ENCODE data around the gene ZNF319. TPM values are rescaled to one million over a fixed set of nuclear protein-coding genes. Genes with fewer than 3 reads are reported as not detected.
A peak's percentile ranks its signal among the peaks of the same experiment; 100 is the strongest.

ZNF319 gene
- total and polyA plus RNA-seq, 2 of the 13 experiments (the other 11 are each of a cell fraction or from before 2014, with no cell fraction given): 2.4 to 3.6 TPM

- no peak for DNase-seq (ENCODE audit: low spot score)
- no peak for TF ChIP-seq KDM4B (CRISPR knock-in tag; IDR thresholded peaks at IDR 0.05)
- TF ChIP-seq ZNF282 (IDR thresholded peaks at IDR 0.05; ENCODE audit: partially characterized antibody): no peak
- TF ChIP-seq ZNF629 (CRISPR knock-in tag; conservative IDR thresholded peaks at IDR 0.05): peak; percentile 68; the same call in 1 of the 2 replicates
- Histone ChIP-seq H4K20me1 (ENCODE audit: insufficient read depth, low read length) (no peaks in the 10 kb centered on the region), H3K36me3 (replicated peaks in 1 of 2; ENCODE audit: control insufficient read depth in 1 of 2, insufficient read depth in 2 of 2, low read length in 2 of 2) (no peaks in the 10 kb centered on the region; a peak in 2 of 5 replicates), H3K27me3 (ENCODE audit: control insufficient read depth in 1 of 2, insufficient read depth in 2 of 2, low read length in 2 of 2) (peaks cover 3 to 13% of the 10 kb centered on the region in 2 experiments; a peak in 2 of 5 replicates), H3K4me2 (ENCODE audit: low read depth, low read length) (no peak overlapping the region), H3K9me3 (ENCODE audit: low read length) (no peaks in the 10 kb centered on the region), H3K9ac (ENCODE audit: insufficient read depth, low read depth, low read length) (no peak overlapping the region), H3K79me2 (ENCODE audit: insufficient read depth, low read length) (no peaks in the 10 kb centered on the region), H2AFZ (ENCODE audit: low read length) (no peak overlapping the region), H3K4me1 (ENCODE audit: insufficient read depth, low read length) (peaks cover 21% of the 10 kb centered on the region), H3K4me3 (replicated peaks in 1 of 3; ENCODE audit: insufficient read depth in 1 of 3, low read depth in 2 of 3, low read length in 3 of 3) (no peak overlapping the region), H3K27ac (ENCODE audit: extremely low read length, insufficient read depth, low read length) (no peak overlapping the region)
- no peak for FAIRE-seq
- intact Hi-C loops (cut with micrococcal nuclease; ENCODE audit: unreplicated experiment): no loop called here
- ATAC-seq: no peak
- ChIA-PET CTCF (ENCODE audit: low intra/inter-chr PET ratio, low total read pairs) (no interaction called here), POLR2A (interaction anchor here (0.9 to 2.3 kb wide), 2 partner anchors 17 to 25 kb away, joined by 3 to 7 read pairs; no protein-coding TSS in a partner anchor)
- in situ Hi-C loops (cut with HindIII; ENCODE audit: extremely low pct_ligation_motif_present, low pct_unique_long_range_greater_than_20kb): no loop called here
- 59% methylated on average over 15 of the region's 17 CpGs for WGBS (ENCODE audit: low lambda C conversion rate)
- no TSS peak for BruUV-seq (replicated peaks)
These were observed 49.0 kb upstream of the ZNF319 start for GRCh38 chr16:58049232-58050185.

- no peak for ATAC-seq
- H3K27me3 ChIP-seq (ENCODE audit: control insufficient read depth in 1 of 2, insufficient read depth in 2 of 2, low read length in 2 of 2): peaks cover 3 to 13% of the 10 kb centered on the region in 2 experiments; a peak in 2 of 5 replicates
- WGBS (ENCODE audit: low lambda C conversion rate): 55% methylated on average over 13 of the region's 13 CpGs
- H3K36me3 ChIP-seq (replicated peaks in 1 of 2; ENCODE audit: control insufficient read depth in 1 of 2, insufficient read depth in 2 of 2, low read length in 2 of 2): peaks cover 6 to 8% of the 10 kb centered on the region in 2 experiments
- TF ChIP-seq GMEB1 (CRISPR knock-in tag; IDR thresholded peaks at IDR 0.05; ENCODE audit: borderline replicate concordance): no peak
- TF ChIP-seq ZNF276 (CRISPR knock-in tag; IDR thresholded peaks at IDR 0.05; ENCODE audit: low read depth): no peak
- 0 out of 2 replicates have a peak, but pooled peaks have one; percentile 28 for TF ChIP-seq ZNF232 (CRISPR knock-in tag; IDR thresholded peaks at IDR 0.05; ENCODE audit: borderline replicate concordance)
- ChIA-PET CTCF (ENCODE audit: low intra/inter-chr PET ratio, low total read pairs) (no interaction called here), POLR2A (interaction anchor here (0.9 to 2.3 kb wide), 2 partner anchors 16 to 24 kb away, joined by 3 to 7 read pairs; no protein-coding TSS in a partner anchor)
- peaks cover 21% of the 10 kb centered on the region for H3K4me1 ChIP-seq (ENCODE audit: insufficient read depth, low read length)
- H3K27ac ChIP-seq (ENCODE audit: extremely low read length, insufficient read depth, low read length): no peak overlapping the region
- DNase-seq (ENCODE audit: low spot score): no peak
- FAIRE-seq: no peak
- no peaks in the 10 kb centered on the region for H3K9me3 ChIP-seq (ENCODE audit: low read length)
- no peaks in the 10 kb centered on the region for H3K79me2 ChIP-seq (ENCODE audit: insufficient read depth, low read length)
- H4K20me1 ChIP-seq (ENCODE audit: insufficient read depth, low read length): no peaks in the 10 kb centered on the region
- no peak overlapping the region for H3K4me3 ChIP-seq (replicated peaks in 1 of 3; ENCODE audit: insufficient read depth in 1 of 3, low read depth in 2 of 3, low read length in 3 of 3)
- no peak overlapping the region for H2AFZ ChIP-seq (ENCODE audit: low read length)
- BruUV-seq (replicated peaks): no TSS peak
- H3K9ac ChIP-seq (ENCODE audit: insufficient read depth, low read depth, low read length): no peak overlapping the region
- intact Hi-C loops (cut with micrococcal nuclease; ENCODE audit: unreplicated experiment) (no loop called here), in situ Hi-C loops (cut with HindIII; ENCODE audit: extremely low pct_ligation_motif_present, low pct_unique_long_range_greater_than_20kb) (no loop called here)
- H3K4me2 ChIP-seq (ENCODE audit: low read depth, low read length): no peak overlapping the region
These were observed 48.2 kb upstream of the ZNF319 start for GRCh38 chr16:58048494-58049231.
